Ectodermal cell (in vitro differentiated cells): ENCODE results near the gene RCAN1.
"Not testable (repeated sequence)": the region's sequence is repeated elsewhere in the genome, so short reads cannot be mapped to it uniquely, and the experiment has no call there.

Experiments used
- H3K27ac ChIP-seq: 2 replicates; pipeline ENCODE4 v1.7.0; 2013; ENCODE audit warnings: mild to moderate bottlenecking, low read depth, low read length; ENCODE audit not compliant: insufficient read depth, poor library complexity, severe bottlenecking
- H3K27me3 ChIP-seq: 2 replicates; pipeline ENCODE4 v1.7.0; 2013; ENCODE audit warnings: mild to moderate bottlenecking, low read length; ENCODE audit not compliant: insufficient read depth, control insufficient read depth, poor library complexity, severe bottlenecking
- H3K36me3 ChIP-seq: one replicate; pipeline ENCODE4 v1.7.0; 2013; ENCODE audit warnings: low read length; ENCODE audit not compliant: control insufficient read depth, insufficient read depth
- H3K4me1 ChIP-seq: one replicate; pipeline ENCODE4 v1.7.0; 2013; ENCODE audit warnings: low read length; ENCODE audit not compliant: control insufficient read depth, insufficient read depth
- H3K4me3 ChIP-seq: 2 replicates; pipeline ENCODE4 v1.7.0; 2013; ENCODE audit warnings: low read depth, low read length, control low read depth; ENCODE audit not compliant: insufficient read depth
- H3K9me3 ChIP-seq: 2 replicates; pipeline ENCODE4 v1.7.0; 2013; ENCODE audit warnings: mild to moderate bottlenecking, low read length, moderate library complexity; ENCODE audit not compliant: control insufficient read depth
- WGBS, 2 experiments: methylation state at CpG; one replicate each; pipeline ENCODE4 v1.1.7; 2013; ENCODE audit warnings: missing lambda C conversion rate in 2 of 2; 5-methylcytosine and 5-hydroxymethylcytosine counted together

Gene RCAN1

DNA sequence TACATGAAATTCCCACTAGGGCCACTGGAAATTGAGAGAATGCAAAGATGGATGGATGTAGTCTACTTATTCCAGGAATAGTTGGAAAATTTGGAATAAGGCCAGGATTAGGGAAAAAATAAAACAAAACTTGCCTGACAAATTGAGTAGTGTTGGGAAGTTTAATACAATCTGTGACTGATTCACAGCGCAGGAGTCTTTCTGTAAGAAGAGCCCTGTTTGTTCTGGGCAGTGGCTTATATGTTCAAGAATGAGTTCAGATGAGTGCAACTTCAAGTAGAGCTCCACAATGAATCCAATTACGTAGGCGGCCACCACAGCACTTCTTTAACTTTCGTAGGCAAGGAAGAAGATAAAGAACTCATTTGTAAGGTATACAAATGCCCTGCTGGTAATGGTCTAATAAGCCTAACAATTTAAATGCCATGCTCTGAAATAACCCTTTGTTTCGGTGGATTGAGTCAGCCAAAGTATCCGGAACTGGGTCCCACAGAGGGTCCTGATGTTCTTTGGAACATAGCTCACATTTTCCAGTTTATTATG, 55.8 kb downstream of the RCAN1 start:
- H3K4me3 ChIP-seq = no peak overlapping the region
- no peaks in the 10 kb centered on the region for H3K36me3 ChIP-seq
- 75 to 78% methylated on average over 6 of the region's 6 CpGs for WGBS, 2 experiments
- H3K27ac ChIP-seq = no peak overlapping the region
- peaks cover 11% of the 10 kb centered on the region for H3K4me1 ChIP-seq
- H3K9me3 ChIP-seq = no peaks in the 10 kb centered on the region
- no peaks in the 10 kb centered on the region for H3K27me3 ChIP-seq

DNA sequence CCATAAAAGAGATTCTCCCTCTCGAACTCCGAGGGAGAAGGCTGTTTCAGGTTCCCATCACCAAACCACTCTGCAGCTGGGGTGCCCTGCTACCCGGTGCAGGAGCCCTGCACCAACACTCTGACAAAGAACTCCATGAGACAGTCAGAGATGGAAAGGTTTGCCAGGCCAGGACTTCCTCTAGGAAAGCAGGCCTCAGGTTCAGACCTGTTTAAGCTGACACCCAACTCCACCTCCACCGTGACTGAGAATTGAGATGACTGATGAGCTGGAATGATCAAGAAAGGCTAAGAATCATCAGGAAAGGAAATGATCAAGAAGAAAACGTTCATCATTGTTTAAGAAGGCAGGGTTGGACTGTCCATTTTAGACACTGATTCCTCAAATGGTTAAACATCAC, 56.7 kb downstream of the RCAN1 start:
- no peaks in the 10 kb centered on the region for H3K36me3 ChIP-seq
- H3K27me3 ChIP-seq = no peaks in the 10 kb centered on the region
- WGBS, 2 experiments = 86 to 87% methylated on average over 5 of the region's 5 CpGs
- peaks cover 11% of the 10 kb centered on the region for H3K4me1 ChIP-seq
- H3K27ac ChIP-seq = no peak overlapping the region
- no peak overlapping the region for H3K4me3 ChIP-seq
- no peaks in the 10 kb centered on the region for H3K9me3 ChIP-seq

DNA sequence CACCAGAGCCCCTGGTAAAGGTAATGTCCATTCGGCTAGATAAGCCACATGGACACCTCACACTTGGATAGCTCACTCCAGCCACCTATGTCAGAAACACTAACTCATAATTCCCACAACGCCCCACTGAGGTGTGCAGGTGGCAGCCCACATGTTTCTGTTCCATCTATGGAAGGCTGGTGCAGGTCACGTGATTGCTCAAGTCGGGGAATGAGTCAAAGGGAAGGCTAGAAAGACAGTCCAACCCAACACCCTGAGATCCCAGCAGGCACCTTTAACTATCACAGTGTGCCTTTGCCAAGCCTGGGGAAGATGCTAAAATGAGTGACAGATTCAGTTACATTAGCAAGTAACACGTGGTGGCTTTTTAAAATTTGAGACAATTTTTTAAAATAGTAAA, 57.7 kb downstream of the RCAN1 start:
- Histone ChIP-seq H3K4me3 (no peak overlapping the region), H3K36me3 (no peaks in the 10 kb centered on the region), H3K9me3 (no peaks in the 10 kb centered on the region), H3K4me1 (peaks cover 18% of the 10 kb centered on the region), H3K27me3 (no peaks in the 10 kb centered on the region), H3K27ac (no peak overlapping the region)
- WGBS, 2 experiments = 88 to 92% methylated on average over 4 to 5 of the region's 5 CpGs

DNA sequence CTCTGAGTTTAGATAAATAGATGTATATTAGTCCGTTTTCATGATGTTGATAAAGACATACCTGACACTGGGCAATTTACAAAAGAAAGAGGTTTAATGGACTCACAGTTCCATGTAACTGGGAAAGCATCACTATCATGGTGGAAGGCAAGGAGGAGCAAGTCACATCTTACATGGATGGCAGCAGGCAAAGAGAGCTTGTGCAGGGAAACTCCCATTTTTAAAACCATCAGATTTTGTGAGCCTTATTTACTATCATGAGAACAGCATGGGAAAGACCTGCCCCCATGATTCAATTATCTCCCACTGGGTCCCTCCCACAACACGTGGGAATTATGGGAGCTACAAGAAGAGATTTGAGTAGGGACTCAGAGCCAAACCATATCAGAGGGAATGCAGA, 60.2 kb downstream of the RCAN1 start:
- not testable (repeated sequence) for H3K27me3 ChIP-seq, H3K4me3 ChIP-seq, H3K36me3 ChIP-seq, H3K27ac ChIP-seq, H3K9me3 ChIP-seq
- WGBS, 2 experiments = 96 to 98% methylated on average over 2 of the region's 2 CpGs
- H3K4me1 ChIP-seq = peaks cover 18% of the 10 kb centered on the region

DNA sequence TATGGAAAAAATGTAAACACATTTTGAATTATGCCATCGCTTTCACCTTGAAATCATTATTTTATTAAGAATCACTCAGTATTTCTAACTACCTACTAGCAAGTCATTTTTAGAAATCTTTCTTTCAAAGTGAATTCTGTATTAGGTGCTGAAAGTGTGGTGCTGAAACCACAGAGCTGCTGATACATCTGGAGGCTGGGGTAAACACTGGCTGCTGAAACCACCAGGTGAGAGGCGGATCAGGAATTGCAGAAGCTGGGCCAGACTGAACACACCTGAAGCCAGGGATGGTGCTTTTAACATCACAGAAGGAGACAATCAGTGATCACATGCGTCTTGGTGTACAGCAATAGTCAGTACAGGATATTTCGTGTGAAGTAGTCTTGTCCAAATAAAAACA, 60.7 kb downstream of the RCAN1 start:
- H3K36me3 ChIP-seq = no peaks in the 10 kb centered on the region
- H3K27me3 ChIP-seq = no peaks in the 10 kb centered on the region
- H3K27ac ChIP-seq = no peak overlapping the region
- WGBS, 2 experiments = 94 to 95% methylated on average over 3 to 4 of the region's 4 CpGs
- no peak overlapping the region for H3K4me3 ChIP-seq
- peaks cover 15% of the 10 kb centered on the region for H3K4me1 ChIP-seq
- H3K9me3 ChIP-seq = no peaks in the 10 kb centered on the region

DNA sequence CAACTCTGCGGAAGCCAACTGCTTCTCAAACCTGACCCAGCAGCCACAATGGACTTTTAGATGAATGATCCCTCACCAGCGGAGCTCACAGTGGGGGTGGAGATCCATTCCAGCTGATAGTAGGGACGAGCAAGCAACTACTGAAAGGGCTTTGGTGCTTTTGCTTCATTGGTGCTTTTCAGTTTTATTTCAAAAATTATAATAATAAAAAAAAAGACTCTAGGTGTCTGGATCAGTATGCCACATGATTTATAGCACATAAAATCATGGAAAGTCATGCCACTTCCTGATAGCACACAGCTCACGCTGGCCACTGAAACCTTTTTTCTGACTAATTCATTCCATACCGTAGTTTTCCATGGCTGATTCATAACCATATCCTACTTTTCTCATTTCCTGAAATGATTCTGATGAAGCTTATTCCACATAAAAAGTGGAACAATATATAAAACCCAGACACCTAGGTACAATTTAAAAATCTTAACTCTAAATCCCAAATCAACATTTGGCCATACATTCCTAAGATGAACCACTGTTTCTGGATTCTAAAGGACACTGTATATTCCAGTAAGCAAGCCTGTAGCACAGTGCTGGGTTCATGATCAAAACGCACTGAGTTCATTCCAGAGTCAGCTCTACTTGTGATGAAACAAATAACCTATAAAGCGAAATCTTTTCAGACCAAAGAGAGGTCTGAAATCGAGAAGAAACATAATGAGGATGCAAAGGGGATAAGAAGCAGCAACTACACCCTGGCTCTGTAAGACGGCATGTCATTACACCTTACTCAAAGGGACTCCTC, 61.6 kb downstream of the RCAN1 start:
- H3K4me3 ChIP-seq = no peak overlapping the region

DNA sequence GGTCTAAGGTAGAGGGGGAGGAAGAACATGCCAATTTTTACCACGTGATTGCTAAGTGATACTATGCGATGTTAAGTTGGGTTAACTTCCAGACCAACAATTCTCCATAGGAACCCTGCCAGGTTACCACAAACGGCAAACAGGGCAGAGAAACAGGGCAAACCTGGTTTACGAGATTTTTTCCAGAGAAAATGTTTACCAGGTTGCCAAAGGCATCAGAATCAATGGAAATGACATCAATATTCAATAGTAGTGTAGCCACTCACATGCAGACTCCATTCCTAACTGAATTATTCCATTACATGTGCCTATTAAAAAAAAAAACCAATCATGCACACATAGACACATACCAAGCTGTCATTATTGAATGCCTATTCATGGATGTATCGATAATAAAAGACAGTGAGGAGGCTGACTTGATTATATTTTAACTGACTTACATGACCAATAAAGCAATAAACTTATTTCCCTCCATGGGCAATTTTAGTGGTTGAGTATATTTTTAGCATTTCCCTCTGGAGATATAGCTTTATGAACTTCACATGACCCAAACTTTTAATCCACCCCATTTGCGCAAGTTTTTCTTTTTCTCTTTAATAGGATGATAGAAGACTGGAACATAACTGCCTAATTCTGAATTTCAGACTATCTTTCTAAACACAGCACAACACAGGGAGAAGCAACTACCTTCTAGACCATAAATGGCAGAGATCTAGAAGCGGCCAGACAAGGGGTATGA, 62.4 kb downstream of the RCAN1 start:
- 83 to 91% methylated on average over 5 to 6 of the region's 7 CpGs for WGBS, 2 experiments
- no peaks in the 10 kb centered on the region for H3K27me3 ChIP-seq
- no peaks in the 10 kb centered on the region for H3K9me3 ChIP-seq
- peak overlapping the region; percentile 33 for H3K27ac ChIP-seq
- no peak overlapping the region for H3K4me3 ChIP-seq
- H3K36me3 ChIP-seq = no peaks in the 10 kb centered on the region
- peaks cover 6% of the 10 kb centered on the region for H3K4me1 ChIP-seq

More for the DNA sequence above, 61.6 kb downstream of the RCAN1 start:
- no peaks in the 10 kb centered on the region for H3K9me3 ChIP-seq
- H3K27ac ChIP-seq = peak overlapping the region; percentile 33
- peaks cover 9% of the 10 kb centered on the region for H3K4me1 ChIP-seq
- no peaks in the 10 kb centered on the region for H3K36me3 ChIP-seq
- WGBS, 2 experiments = 60 to 68% methylated on average over 8 to 9 of the region's 9 CpGs
- no peaks in the 10 kb centered on the region for H3K27me3 ChIP-seq

DNA sequence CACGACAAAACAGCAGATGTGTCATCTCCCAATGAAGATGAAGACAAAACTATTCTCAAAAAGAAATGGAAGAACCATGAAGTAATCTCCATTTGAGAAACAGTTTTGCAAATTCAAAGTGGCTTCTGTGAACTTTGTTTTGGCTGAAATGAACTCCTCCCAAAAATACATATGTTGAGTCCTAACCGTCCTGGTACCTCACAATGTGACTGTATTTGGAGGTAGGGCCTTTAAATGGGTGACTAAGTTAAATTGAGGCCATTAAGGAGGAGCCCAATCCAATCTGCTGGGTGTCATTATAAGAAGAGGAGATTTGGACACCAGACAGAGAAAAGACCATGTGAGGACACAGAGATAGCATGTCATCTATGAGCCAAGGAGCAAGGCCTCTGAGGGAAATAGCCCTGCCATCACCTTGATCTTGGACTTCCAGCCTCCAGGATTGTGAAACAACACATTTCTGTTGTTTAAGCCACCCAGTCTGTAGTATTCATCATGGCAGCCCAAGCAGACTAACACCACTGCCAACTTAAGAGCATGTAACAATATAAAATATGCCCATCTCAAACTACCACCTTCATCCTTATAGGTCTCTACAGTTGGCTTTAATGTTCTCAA, 64.6 kb downstream of the RCAN1 start:
- Histone ChIP-seq H3K36me3 (no peaks in the 10 kb centered on the region), H3K9me3 (no peaks in the 10 kb centered on the region), H3K4me1 (peaks cover 25% of the 10 kb centered on the region), H3K4me3 (no peak overlapping the region), H3K27ac (no peak overlapping the region), H3K27me3 (no peaks in the 10 kb centered on the region)
- WGBS, 2 experiments = 74% methylated on average over 2 of the region's 2 CpGs

DNA sequence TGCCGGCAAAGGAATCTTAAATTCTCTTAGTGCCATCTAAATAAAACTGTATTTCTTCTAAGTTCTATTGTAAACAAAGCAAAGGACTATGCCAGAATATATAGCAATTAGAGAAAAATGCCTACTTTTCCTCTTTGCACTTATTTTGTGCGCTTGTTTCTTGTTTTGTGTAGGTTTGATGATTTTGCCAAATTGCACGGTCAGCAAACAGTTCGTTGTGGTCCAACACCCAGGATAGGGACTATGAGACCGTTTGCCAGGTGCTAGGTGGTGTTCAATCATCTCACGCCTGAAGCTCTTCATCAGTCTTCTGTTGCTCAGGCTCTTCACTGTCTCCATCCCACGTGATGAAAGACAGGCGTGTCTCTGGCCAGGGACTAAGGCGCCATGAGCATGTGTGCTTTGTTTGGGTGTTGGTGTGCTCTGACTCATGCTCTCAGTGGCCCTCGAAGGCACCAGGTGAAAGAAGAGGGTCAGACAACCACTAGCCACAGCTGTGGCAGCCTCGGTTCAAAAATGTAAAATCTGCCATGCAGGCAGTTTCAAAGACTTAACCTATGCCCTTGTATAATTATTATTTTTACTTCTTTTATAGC, 66.0 kb downstream of the RCAN1 start:
- 94 to 98% methylated on average over 9 to 11 of the region's 11 CpGs for WGBS, 2 experiments
- H3K4me1 ChIP-seq = peaks cover 25% of the 10 kb centered on the region

DNA sequence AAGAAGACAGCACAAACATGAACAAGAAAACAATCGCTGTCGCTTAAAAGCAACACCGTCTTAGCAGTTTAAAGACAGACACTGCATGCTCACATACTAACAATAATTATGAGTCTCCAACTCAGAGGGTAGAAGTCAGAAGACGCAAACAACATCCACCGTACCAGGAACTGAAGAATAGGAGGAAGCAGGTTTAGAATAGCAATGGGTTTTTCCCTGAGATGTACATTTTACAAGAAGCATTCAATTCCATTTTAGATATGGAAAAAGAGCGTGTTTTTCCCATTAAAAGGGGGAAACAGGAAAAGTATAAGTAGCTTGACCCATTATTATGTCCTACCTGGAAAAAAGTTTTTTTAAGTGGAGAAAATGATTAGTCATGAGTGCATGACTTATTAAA, 68.4 kb downstream of the RCAN1 start:
- Histone ChIP-seq H3K27ac (no peak overlapping the region), H3K4me1 (peaks cover 19% of the 10 kb centered on the region), H3K4me3 (no peak overlapping the region), H3K27me3 (no peaks in the 10 kb centered on the region), H3K36me3 (no peaks in the 10 kb centered on the region), H3K9me3 (no peaks in the 10 kb centered on the region)
- 87 to 93% methylated on average over 4 to 6 of the region's 6 CpGs for WGBS, 2 experiments

More for the DNA sequence above, 66.0 kb downstream of the RCAN1 start:
- H3K36me3 ChIP-seq = no peaks in the 10 kb centered on the region
- H3K27me3 ChIP-seq = no peaks in the 10 kb centered on the region
- no peak overlapping the region for H3K4me3 ChIP-seq
- H3K27ac ChIP-seq = no peak overlapping the region
- no peaks in the 10 kb centered on the region for H3K9me3 ChIP-seq
